Uterus (tissue), 2 donors: Measurements from ENCODE around the gene NRARP.

Experiments used
- POLR2A ChIP-seq, 2 donors: fragments of 450-650 bp; IDR thresholded peaks; one replicate each; pipeline ENCODE4 v1.6.1; 2016; ENCODE audit warnings: antibody characterized with exemption in 2 of 2, mild to moderate bottlenecking in 1 of 2, moderate library complexity in 1 of 2
- TF ChIP-seq, protein P1 (sequence below), 4 experiments: fragments of 200-600 bp in 2 of 4; fragments of 450-650 bp in 2 of 4; sonication (generic) in 2 of 4; IDR thresholded peaks; one replicate each; pipeline ENCODE4 v1.5.1; 2016 to 2019; ENCODE audit warnings: antibody characterized with exemption in 4 of 4, mild to moderate bottlenecking in 2 of 4, moderate library complexity in 1 of 4

GRCh38 chr9:137333016-137333671 lies 31.1 kb upstream of the NRARP start:
- TF ChIP-seq, protein P1, sequence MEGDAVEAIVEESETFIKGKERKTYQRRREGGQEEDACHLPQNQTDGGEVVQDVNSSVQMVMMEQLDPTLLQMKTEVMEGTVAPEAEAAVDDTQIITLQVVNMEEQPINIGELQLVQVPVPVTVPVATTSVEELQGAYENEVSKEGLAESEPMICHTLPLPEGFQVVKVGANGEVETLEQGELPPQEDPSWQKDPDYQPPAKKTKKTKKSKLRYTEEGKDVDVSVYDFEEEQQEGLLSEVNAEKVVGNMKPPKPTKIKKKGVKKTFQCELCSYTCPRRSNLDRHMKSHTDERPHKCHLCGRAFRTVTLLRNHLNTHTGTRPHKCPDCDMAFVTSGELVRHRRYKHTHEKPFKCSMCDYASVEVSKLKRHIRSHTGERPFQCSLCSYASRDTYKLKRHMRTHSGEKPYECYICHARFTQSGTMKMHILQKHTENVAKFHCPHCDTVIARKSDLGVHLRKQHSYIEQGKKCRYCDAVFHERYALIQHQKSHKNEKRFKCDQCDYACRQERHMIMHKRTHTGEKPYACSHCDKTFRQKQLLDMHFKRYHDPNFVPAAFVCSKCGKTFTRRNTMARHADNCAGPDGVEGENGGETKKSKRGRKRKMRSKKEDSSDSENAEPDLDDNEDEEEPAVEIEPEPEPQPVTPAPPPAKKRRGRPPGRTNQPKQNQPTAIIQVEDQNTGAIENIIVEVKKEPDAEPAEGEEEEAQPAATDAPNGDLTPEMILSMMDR (IDR thresholded peaks at IDR 0.05): no peak
- no peak for TF ChIP-seq POLR2A (IDR thresholded peaks at IDR 0.05)
